Sigmoid colon (tissue), 4 donors: ENCODE results near the gene KDM3B.

Experiments
- CTCF ChIP-seq, 4 experiments: fragments of 450-650 bp in 3 of 4; fragments of 200-600 bp in 1 of 4; IDR thresholded peaks; one replicate each; pipeline ENCODE4 v1.5.1; 2016 to 2019; ENCODE audit warnings: antibody characterized with exemption in 4 of 4, mild to moderate bottlenecking in 3 of 4, moderate library complexity in 2 of 4
- EP300 ChIP-seq, 4 donors: sonication (generic); formaldehyde crosslinking; IDR thresholded peaks; one replicate each; pipeline ENCODE4 v1.6.1; 2017; ENCODE audit warnings: antibody characterized with exemption in 4 of 4
- POLR2A ChIP-seq, 2 donors: fragments of 450-650 bp; IDR thresholded peaks; one replicate each; pipeline ENCODE4 v1.6.1; 2016; ENCODE audit warnings: antibody characterized with exemption in 2 of 2, mild to moderate bottlenecking in 2 of 2, moderate library complexity in 2 of 2

- TF ChIP-seq POLR2A (IDR thresholded peaks at IDR 0.05), result no peak
- no peak for TF ChIP-seq CTCF (IDR thresholded peaks at IDR 0.05)
- TF ChIP-seq EP300 (IDR thresholded peaks at IDR 0.05), result no peak
Observed at GRCh38 chr5:138453590-138453989, 101.1 kb downstream of the KDM3B start.
